ENCODE measurements around the gene TRHDE.

Gene TRHDE

DNA sequence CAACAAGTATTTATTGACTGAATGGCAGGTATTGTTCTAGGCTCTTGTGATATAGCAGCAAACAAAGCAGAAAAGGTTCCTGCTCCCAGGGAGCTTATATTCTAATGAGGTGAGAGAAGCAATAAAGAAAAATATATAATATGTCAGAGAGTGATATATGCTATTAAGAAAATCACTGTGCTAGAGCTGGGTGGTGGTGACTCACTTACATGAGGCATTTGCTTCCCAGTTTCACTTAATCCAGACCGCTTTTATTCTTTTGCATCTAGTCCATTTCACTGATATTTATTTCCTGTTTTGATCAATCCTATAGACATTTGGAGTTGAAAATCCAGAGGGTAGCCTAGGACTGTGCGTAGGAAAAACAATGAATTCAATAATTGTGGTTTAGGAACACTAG, 17.5 kb downstream of the TRHDE start:
- H3K4me2 ChIP-seq (ENCODE audit: low read length) = no peak overlapping the region
- no peaks in the 10 kb centered on the region for H3K36me3 ChIP-seq (ENCODE audit: insufficient read depth, low read length)
- no peaks in the 10 kb centered on the region for H4K20me1 ChIP-seq (ENCODE audit: insufficient read depth, low read length)
- no peaks in the 10 kb centered on the region for H3K79me2 ChIP-seq (ENCODE audit: insufficient read depth, low read length)
- H3K9me3 ChIP-seq (ENCODE audit: low read length) = no peaks in the 10 kb centered on the region
- H2AFZ ChIP-seq (ENCODE audit: low read length) = no peak overlapping the region
- no peak for TF ChIP-seq EZH2 (IDR thresholded peaks at IDR 0.05; ENCODE audit: borderline replicate concordance, low read length)
- TF ChIP-seq, protein P1, sequence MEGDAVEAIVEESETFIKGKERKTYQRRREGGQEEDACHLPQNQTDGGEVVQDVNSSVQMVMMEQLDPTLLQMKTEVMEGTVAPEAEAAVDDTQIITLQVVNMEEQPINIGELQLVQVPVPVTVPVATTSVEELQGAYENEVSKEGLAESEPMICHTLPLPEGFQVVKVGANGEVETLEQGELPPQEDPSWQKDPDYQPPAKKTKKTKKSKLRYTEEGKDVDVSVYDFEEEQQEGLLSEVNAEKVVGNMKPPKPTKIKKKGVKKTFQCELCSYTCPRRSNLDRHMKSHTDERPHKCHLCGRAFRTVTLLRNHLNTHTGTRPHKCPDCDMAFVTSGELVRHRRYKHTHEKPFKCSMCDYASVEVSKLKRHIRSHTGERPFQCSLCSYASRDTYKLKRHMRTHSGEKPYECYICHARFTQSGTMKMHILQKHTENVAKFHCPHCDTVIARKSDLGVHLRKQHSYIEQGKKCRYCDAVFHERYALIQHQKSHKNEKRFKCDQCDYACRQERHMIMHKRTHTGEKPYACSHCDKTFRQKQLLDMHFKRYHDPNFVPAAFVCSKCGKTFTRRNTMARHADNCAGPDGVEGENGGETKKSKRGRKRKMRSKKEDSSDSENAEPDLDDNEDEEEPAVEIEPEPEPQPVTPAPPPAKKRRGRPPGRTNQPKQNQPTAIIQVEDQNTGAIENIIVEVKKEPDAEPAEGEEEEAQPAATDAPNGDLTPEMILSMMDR (IDR thresholded peaks at IDR 0.05; ENCODE audit: low read length) = no peak
- H3K4me3 ChIP-seq (ENCODE audit: low read depth, low read length, poor library complexity, severe bottlenecking) = no peak overlapping the region
- no peaks in the 10 kb centered on the region for H3K9me2 ChIP-seq (ENCODE audit: low read depth, low read length)
- no peak overlapping the region for H3K27ac ChIP-seq (ENCODE audit: low read depth, low read length, poor library complexity, severe bottlenecking)
- H3K9ac ChIP-seq (ENCODE audit: low read length) = no peak overlapping the region
- H3K27me3 ChIP-seq (ENCODE audit: insufficient read depth, low read length) = no peaks in the 10 kb centered on the region
- no peaks in the 10 kb centered on the region; the same call in 1 of the 2 replicates for H3F3A ChIP-seq (ENCODE audit: insufficient read depth, low read length)
- H3K4me1 ChIP-seq (ENCODE audit: insufficient read depth, low read length, severe bottlenecking) = no peaks in the 10 kb centered on the region

DNA sequence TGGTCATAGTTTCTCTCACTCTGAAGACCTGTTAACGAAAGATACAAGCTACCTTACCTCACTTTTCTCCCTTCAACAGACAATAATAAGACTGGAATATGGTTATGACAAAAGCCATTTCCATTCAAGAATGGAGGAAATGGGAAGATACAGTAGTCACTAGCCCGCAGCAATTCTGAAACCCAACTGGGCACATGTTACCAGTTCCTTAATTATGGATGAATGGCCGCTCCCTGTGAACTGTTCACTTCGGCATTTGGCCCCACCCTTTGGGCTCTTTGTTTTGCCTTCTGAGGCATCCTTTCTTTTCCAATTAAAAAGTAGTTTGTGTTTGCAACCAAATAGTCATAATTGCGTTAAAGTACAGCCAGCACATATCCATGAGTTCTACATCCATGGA, 19.0 kb downstream of the TRHDE start:
- H3K9ac ChIP-seq (ENCODE audit: low read length) = no peak overlapping the region
- no peaks in the 10 kb centered on the region for H3K4me1 ChIP-seq (ENCODE audit: insufficient read depth, low read length, severe bottlenecking)
- no peak overlapping the region for H2AFZ ChIP-seq (ENCODE audit: low read length)
- H3K9me2 ChIP-seq (ENCODE audit: low read depth, low read length) = no peaks in the 10 kb centered on the region
- H3F3A ChIP-seq (ENCODE audit: insufficient read depth, low read length) = no peaks in the 10 kb centered on the region; the same call in 1 of the 2 replicates
- no peaks in the 10 kb centered on the region for H3K79me2 ChIP-seq (ENCODE audit: insufficient read depth, low read length)
- no peak overlapping the region for H3K4me2 ChIP-seq (ENCODE audit: low read length)
- H3K4me3 ChIP-seq (ENCODE audit: low read depth, low read length, poor library complexity, severe bottlenecking) = no peak overlapping the region
- no peaks in the 10 kb centered on the region for H3K36me3 ChIP-seq (ENCODE audit: insufficient read depth, low read length)
- no peaks in the 10 kb centered on the region for H3K27me3 ChIP-seq (ENCODE audit: insufficient read depth, low read length)
- no peak for TF ChIP-seq EZH2 (IDR thresholded peaks at IDR 0.05; ENCODE audit: borderline replicate concordance, low read length)
- TF ChIP-seq, protein P1 (IDR thresholded peaks at IDR 0.05; ENCODE audit: low read length) = no peak
- H3K9me3 ChIP-seq (ENCODE audit: low read length) = no peaks in the 10 kb centered on the region
- H3K27ac ChIP-seq (ENCODE audit: low read depth, low read length, poor library complexity, severe bottlenecking) = no peak overlapping the region
- no peaks in the 10 kb centered on the region for H4K20me1 ChIP-seq (ENCODE audit: insufficient read depth, low read length)

DNA sequence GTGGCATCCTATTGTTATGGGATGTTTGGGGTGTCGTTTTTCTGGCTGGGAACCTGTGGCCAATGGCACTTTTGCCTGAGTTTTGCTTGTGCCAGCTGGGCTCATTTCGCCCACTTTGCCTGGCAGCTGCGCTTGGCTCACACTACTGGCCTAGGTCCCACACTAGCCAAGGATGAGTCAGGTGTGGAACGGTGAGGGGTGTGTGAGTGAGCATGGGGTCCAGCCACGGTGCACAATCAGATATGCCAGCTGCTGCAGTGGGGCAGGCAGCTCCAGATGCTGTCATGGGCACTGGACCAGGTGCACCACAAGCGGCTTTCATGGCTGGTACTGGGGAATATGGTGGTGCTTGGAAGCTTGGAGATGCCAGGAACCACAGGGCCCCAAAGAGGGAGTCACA, 21.5 kb downstream of the TRHDE start:
- no peaks in the 10 kb centered on the region for H3K79me2 ChIP-seq (ENCODE audit: insufficient read depth, low read length)
- H3F3A ChIP-seq (ENCODE audit: insufficient read depth, low read length) = no peaks in the 10 kb centered on the region; the same call in 1 of the 2 replicates
- no peaks in the 10 kb centered on the region for H3K27me3 ChIP-seq (ENCODE audit: insufficient read depth, low read length)
- H3K36me3 ChIP-seq (ENCODE audit: insufficient read depth, low read length) = no peaks in the 10 kb centered on the region
- no peak overlapping the region for H3K27ac ChIP-seq (ENCODE audit: low read depth, low read length, poor library complexity, severe bottlenecking)
- no peaks in the 10 kb centered on the region for H3K9me3 ChIP-seq (ENCODE audit: low read length)
- TF ChIP-seq, protein P1 (IDR thresholded peaks at IDR 0.05; ENCODE audit: low read length) = no peak
- no peak for TF ChIP-seq EZH2 (IDR thresholded peaks at IDR 0.05; ENCODE audit: borderline replicate concordance, low read length)
- no peaks in the 10 kb centered on the region for H3K4me1 ChIP-seq (ENCODE audit: insufficient read depth, low read length, severe bottlenecking)
- H3K9me2 ChIP-seq (ENCODE audit: low read depth, low read length) = no peaks in the 10 kb centered on the region
- H3K4me3 ChIP-seq (ENCODE audit: low read depth, low read length, poor library complexity, severe bottlenecking) = no peak overlapping the region
- no peak overlapping the region for H3K4me2 ChIP-seq (ENCODE audit: low read length)
- H4K20me1 ChIP-seq (ENCODE audit: insufficient read depth, low read length) = no peaks in the 10 kb centered on the region
- no peak overlapping the region for H2AFZ ChIP-seq (ENCODE audit: low read length)
- H3K9ac ChIP-seq (ENCODE audit: low read length) = no peak overlapping the region

All from OCI-LY1 (cell line).